ENCODE measurements around the gene DISC1. TPM values are rescaled to one million over a fixed set of nuclear protein-coding genes. Genes with fewer than 3 reads are reported as not detected.

DISC1 gene
- total and polyA plus RNA-seq, 2 of the 13 experiments (the other 11 are each of a cell fraction or from before 2014, with no cell fraction given) = 4.2 to 4.6 TPM

DNA sequence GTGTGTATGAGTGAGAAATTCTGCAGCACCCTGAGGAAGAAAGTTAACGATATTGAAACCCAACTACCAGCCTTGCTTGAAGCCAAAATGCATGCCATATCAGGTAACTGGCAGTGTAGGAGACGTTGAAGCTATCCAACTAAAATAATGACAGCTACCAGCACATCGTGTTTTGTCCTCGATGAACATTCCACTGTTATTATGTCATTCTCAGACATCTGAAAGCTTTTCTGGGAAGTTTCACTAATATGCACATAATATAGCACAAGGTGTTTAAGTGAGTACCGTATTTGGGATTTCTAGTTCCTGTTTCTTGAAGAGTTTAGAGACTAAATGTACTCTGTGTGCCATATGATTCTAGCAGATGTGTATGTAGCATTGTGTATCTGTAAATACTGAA lies 173.5 kb downstream of the DISC1 start (continued):
- TF ChIP-seq, protein P1, sequence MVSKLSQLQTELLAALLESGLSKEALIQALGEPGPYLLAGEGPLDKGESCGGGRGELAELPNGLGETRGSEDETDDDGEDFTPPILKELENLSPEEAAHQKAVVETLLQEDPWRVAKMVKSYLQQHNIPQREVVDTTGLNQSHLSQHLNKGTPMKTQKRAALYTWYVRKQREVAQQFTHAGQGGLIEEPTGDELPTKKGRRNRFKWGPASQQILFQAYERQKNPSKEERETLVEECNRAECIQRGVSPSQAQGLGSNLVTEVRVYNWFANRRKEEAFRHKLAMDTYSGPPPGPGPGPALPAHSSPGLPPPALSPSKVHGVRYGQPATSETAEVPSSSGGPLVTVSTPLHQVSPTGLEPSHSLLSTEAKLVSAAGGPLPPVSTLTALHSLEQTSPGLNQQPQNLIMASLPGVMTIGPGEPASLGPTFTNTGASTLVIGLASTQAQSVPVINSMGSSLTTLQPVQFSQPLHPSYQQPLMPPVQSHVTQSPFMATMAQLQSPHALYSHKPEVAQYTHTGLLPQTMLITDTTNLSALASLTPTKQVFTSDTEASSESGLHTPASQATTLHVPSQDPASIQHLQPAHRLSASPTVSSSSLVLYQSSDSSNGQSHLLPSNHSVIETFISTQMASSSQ (IDR thresholded peaks at IDR 0.05; ENCODE audit: low read depth) = no peak
- TF ChIP-seq, protein P1 (CRISPR knock-in tag; IDR thresholded peaks at IDR 0.05; ENCODE audit: borderline replicate concordance) = no peak
- TF ChIP-seq, protein P2, sequence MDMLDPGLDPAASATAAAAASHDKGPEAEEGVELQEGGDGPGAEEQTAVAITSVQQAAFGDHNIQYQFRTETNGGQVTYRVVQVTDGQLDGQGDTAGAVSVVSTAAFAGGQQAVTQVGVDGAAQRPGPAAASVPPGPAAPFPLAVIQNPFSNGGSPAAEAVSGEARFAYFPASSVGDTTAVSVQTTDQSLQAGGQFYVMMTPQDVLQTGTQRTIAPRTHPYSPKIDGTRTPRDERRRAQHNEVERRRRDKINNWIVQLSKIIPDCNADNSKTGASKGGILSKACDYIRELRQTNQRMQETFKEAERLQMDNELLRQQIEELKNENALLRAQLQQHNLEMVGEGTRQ (IDR thresholded peaks at IDR 0.05; ENCODE audit: low read depth, low read length) = no peak
- TF ChIP-seq, protein P2 (CRISPR knock-in tag; IDR thresholded peaks at IDR 0.05; ENCODE audit: borderline replicate concordance) = no peak
- no peak for TF ChIP-seq THAP11 (CRISPR knock-in tag; IDR thresholded peaks at IDR 0.05)

DNA sequence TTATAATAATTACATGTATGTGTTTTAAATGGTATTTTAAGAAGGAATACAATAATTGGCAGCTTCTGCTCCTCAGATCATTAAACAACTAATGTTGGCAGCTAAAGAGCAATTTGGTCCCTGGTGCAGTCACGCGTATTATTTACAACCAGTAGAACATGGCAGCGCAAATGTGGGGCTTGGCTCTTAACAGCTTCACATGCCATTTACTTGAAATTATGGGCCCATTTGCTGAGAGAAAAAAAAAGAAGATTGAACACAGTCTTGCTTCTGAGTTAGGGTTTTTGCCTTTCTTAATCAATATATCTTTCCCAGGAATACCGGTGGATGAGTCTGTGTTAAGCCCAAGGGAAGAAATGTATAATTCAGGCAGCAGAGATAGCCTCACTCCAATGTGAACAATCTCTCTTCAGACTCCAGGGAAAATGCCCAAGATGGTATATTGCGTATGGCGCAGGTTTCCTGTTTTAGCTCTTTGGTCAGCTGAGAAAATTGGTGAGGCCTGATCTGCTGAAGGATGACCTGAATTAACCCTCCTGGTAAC lies 174.5 kb downstream of the DISC1 start:
- in situ Hi-C loops (cut with HindIII; ENCODE audit: extremely low pct_ligation_motif_present, low pct_unique_long_range_greater_than_20kb) = no loop called here
- POLR2A ChIA-PET = no interaction called here
- ATAC-seq (no peak), DNase-seq (ENCODE audit: low spot score) (no peak), FAIRE-seq (no peak)
- no peaks in the 10 kb centered on the region for H4K20me1 ChIP-seq (ENCODE audit: insufficient read depth, low read length)
- H3K36me3 ChIP-seq (replicated peaks in 1 of 2; ENCODE audit: control insufficient read depth in 1 of 2, insufficient read depth in 2 of 2, low read length in 2 of 2) = no peaks in the 10 kb centered on the region; a peak in 2 of 5 replicates
- H3K9ac ChIP-seq (ENCODE audit: insufficient read depth, low read depth, low read length) = no peak overlapping the region
- no TSS peak for BruUV-seq (replicated peaks)
- no peaks in the 10 kb centered on the region for H3K79me2 ChIP-seq (ENCODE audit: insufficient read depth, low read length)
- no peak overlapping the region for H2AFZ ChIP-seq (ENCODE audit: low read length)
- 0 out of 2 replicates have a peak, but pooled peaks cover 4% of the 10 kb centered on the region for H3K4me1 ChIP-seq (ENCODE audit: insufficient read depth, low read length)
- TF ChIP-seq ZNF550 (CRISPR knock-in tag; IDR thresholded peaks at IDR 0.05; ENCODE audit: borderline replicate concordance) (no peak), SMC3 (IDR thresholded peaks at IDR 0.05; ENCODE audit: low read length) (no peak), KLF6 (CRISPR knock-in tag; IDR thresholded peaks at IDR 0.05) (no peak), ZNF496 (CRISPR knock-in tag; IDR thresholded peaks at IDR 0.05; ENCODE audit: insufficient replicate concordance) (no peak), THYN1 (CRISPR knock-in tag; IDR thresholded peaks at IDR 0.05; ENCODE audit: borderline replicate concordance, low read depth) (no peak), ZNF768 (CRISPR knock-in tag; IDR thresholded peaks at IDR 0.05) (no peak), ZNF382 (CRISPR knock-in tag; IDR thresholded peaks at IDR 0.05; ENCODE audit: borderline replicate concordance) (no peak)
- TF ChIP-seq, protein P3, sequence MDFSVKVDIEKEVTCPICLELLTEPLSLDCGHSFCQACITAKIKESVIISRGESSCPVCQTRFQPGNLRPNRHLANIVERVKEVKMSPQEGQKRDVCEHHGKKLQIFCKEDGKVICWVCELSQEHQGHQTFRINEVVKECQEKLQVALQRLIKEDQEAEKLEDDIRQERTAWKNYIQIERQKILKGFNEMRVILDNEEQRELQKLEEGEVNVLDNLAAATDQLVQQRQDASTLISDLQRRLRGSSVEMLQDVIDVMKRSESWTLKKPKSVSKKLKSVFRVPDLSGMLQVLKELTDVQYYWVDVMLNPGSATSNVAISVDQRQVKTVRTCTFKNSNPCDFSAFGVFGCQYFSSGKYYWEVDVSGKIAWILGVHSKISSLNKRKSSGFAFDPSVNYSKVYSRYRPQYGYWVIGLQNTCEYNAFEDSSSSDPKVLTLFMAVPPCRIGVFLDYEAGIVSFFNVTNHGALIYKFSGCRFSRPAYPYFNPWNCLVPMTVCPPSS (IDR thresholded peaks at IDR 0.05) = no peak
- H3K27me3 ChIP-seq (ENCODE audit: control insufficient read depth in 1 of 2, insufficient read depth in 2 of 2, low read length in 2 of 2) = no peaks in the 10 kb centered on the region
- no peak overlapping the region for H3K4me3 ChIP-seq (replicated peaks in 1 of 3; ENCODE audit: insufficient read depth in 1 of 3, low read depth in 2 of 3, low read length in 3 of 3)
- no peak overlapping the region for H3K4me2 ChIP-seq (ENCODE audit: low read depth, low read length)
- H3K9me3 ChIP-seq (ENCODE audit: low read length) = no peaks in the 10 kb centered on the region
- no peak overlapping the region for H3K27ac ChIP-seq (ENCODE audit: extremely low read length, insufficient read depth, low read length)
- intact Hi-C loops (cut with micrococcal nuclease; ENCODE audit: unreplicated experiment) = no loop called here
- CTCF ChIA-PET (ENCODE audit: low intra/inter-chr PET ratio, low total read pairs) = no interaction called here
- WGBS (ENCODE audit: low lambda C conversion rate) = 95% methylated on average over 6 of the region's 6 CpGs
